HG03039 (cell line): ENCODE data around the gene ENDOG.
"Not testable (repeated sequence)": the region's sequence is repeated elsewhere in the genome, so short reads cannot be mapped to it uniquely, and the experiment has no call there.

Experiments
- ATAC-seq: cut with Tn5 transposase; IDR thresholded peaks from one replicate; pipeline ENCODE4 v1.9.1; 2021; ENCODE audit warnings: mild to moderate bottlenecking, moderate library complexity; ENCODE audit not compliant: unreplicated experiment

The ENDOG gene

DNA sequence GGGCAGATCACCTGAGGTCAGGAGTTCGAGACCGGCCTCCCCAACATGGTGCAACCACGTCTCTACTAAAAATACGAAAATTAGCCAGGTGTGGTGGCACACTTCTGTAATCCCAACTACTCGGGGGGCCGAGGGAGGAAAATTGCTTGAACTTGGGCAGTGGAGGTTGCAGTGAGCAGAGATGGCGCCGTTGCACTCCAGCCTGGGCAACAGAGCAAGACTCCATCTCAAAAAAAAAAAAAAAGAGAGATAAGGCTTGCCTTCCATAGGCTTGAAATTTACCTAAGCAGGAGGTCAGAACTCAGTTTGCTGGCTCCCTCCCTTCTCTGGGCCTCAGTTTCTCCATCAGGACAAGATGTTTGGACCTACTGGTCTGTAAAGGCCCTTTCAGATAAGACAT lies 10.0 kb downstream of the ENDOG start:
- no peak for ATAC-seq

DNA sequence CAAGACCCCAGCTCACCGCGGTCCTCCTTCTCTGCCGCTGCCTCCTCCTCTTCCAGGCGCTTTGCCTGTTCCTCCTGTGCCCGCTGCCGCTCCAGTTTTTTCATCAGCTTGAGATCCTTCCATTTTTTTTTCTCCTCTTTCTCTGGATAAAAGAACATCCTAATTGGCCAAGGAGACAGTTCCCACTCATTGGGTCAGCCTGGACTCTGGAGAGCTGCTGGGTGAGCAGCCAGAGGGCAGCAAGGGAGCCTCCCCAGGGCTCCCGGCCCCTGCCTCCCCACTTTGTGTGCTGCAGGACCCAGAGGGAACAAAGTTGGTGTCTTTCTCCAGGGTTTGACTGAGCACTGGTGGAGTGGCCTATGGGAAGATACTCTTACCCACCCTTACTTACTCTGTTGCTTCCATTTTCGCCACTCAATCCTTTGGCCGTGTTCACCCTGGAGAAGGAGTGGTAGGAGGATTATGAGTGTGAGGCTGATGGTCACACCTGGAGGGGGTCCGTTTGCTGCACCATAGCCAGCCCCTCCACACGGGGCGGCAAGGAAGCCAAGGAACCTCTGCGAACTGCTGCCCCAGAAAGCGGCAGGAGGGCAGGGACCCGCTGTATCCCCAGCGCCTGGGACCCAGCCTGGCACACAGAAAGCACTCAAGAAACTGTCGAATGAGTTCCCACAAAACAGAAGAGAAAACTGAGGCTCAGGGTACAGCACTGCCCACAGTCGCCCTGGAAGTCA lies 10.6 kb downstream of the ENDOG start:
- ATAC-seq, result no peak

DNA sequence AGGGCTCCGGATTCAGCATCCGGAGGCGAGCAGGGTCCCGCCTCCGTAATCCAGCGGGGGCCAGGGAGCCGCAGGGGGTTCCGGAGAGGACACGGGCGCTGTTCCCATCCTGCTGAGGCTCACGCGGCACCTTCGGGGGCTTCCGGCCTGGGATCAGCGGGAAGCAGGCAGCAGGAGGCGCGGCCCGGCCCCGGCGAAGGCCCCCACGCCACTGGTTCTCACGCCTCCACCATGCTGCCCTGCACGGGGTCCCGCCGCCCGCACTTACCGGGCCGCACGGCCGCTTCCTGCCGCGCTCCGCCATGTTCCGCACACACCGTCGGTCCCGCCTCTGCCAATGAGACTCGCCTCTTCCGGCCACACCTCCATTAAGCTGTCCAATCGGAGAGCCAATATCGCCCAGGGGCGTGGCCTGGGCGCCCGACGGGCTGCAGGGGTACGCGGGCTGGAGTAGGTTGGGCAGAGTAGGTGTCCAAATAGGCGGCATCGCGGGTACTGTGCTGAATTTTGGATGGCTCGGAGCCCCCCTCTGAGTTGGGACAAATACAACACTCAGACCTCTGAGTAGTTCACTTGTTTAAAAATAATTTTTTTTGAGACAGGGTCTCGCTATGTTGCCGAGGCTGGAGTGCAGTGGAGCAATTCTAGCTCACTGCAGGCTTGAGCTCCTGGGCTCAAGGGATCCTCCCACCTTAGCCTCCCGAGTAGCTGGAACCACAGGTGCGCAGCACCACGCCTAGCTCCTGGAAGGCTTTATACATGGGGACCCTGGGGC lies 11.4 kb downstream of the ENDOG start, which contains the start of gene SPOUT1:
Gene SPOUT1, minus strand, starts transcription at position 318 of the 775 bp plus-strand sequence. Its CDS starts 14 bp downstream, at position 304.
- ATAC-seq, result peak; percentile 91

DNA sequence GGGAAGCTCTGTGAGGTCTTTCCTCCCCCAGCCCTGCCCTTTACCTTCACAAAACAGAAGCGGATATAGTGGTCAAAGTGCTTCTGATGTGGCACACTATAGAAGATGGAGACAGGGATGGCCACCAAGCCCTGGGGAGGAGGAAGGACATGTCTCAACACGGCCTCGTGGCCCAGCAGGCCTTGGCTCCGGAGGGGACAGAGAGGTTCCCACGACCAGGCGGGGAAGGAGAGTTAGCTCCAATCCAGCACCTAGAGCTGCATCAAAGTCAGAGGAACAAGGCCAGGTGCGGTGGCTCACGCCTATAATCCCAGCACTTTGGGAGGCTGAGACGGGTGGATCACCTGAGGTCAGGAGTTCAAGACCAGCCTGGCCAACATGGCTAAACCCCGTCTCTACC lies 15.4 kb downstream of the ENDOG start:
- no peak for ATAC-seq

DNA sequence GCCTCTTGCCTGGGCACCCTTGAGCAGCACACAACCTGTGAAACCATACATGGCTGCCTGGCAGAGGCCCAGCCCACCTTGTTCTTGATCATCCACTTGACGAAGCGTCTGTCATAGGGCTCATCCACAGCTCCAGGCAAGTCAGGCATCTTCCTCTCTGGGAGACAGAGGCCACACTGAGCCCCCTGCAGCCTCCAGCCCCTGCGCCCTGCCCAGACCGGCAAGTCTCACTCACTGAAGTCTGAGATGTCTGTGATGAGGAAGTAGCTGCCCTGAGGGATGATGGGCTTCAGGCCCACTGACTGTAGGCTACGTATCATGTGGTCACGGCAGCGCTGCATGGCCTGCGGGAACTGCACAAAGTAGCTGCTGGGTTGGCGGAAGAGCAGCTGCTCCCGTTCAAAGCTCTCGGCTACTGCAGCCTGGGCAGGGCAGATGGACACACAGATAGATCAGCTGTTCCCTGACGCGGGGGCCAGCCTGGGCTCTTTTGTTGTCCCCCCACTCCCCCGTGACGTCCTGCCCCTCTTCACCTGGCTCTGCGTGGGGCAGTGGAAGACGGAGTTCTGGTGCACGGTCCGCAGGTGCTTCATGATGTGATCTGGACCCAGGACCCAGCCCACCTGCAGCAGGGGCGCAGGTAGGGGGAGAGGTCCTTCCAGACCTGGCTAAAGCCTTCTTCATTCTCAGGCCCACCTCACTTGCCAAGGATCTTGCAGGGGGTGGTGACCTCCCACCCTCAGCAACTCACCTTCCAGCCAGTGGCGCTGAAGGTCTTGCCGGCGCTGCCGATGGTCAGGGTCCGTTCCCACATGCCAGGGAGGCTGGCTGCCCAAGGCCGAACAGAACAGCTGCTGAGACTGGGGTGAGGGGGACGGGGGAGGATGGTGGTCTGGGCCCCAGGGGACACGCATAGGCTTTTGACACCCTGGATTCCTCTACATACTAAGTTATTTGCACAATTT lies 17.2 kb downstream of the ENDOG start:
- no peak for ATAC-seq

DNA sequence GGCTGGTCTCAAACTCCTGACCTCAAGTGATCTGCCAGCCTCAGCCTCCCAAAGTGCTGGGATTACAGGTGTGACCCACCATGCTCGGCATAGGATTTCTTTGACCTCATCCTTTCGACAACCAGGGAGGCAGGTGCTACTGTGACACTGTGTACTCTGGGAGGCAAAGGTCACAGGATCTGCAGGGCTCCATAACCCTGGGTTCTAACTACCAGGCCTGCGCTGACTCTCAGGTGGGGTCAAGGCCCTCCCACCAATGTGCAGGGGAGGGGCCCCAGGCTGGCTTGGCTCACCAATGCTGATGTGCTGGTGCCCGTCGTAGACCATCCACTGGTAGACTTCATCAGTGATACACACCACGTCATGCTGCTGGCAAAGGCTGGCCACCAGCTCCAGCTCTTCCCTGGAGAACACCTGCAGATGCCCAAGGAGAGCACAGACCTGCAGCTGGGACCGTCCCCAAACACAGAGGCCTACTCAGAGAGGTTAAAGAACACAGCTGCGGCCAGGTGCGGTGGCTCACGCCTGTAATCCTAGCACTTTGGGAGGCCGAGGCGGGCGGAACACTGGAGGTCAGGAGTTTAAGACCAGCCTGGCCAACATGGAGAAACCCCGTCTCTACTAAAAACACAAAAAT lies 18.3 kb downstream of the ENDOG start:
- ATAC-seq, result no peak

DNA sequence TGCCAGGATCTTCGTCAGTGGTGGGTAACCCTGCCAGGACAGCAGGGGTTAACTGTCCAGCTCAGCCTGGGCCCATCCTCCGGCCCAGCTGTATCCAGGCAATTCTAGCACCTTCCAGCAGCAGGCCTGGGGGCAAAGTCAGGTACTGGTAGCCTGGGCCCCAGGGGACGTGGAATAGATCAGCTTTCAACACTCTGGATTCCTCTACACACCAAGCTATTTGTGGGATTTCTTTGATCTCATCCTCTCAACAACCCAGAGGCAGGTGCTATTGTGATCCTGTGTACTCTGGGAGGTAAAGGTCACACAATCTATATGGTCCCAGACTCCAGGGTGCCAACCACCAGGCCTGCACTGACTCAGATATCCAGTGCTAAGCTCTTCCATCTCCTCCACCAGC lies 20.0 kb downstream of the ENDOG start:
- ATAC-seq, result no peak

DNA sequence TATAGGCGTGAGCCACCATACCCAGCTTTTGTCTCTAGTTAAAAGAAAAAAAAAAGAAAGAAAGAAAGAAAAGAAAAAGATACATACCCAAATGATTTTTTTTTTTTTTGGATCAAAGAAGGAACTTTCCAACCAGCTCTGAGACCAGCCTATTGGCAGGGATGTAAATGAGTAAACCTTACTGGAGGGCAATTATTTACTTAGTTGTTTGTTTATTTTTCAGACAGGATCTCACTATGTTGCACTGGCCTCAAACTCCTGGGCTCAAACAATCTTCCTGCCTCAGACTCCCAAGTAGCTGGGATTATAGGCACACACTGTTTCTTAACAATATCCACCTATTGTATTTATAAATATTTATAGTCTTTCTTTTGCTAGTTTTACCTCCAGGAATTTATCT lies 22.2 kb downstream of the ENDOG start:
- ATAC-seq, result no peak

DNA sequence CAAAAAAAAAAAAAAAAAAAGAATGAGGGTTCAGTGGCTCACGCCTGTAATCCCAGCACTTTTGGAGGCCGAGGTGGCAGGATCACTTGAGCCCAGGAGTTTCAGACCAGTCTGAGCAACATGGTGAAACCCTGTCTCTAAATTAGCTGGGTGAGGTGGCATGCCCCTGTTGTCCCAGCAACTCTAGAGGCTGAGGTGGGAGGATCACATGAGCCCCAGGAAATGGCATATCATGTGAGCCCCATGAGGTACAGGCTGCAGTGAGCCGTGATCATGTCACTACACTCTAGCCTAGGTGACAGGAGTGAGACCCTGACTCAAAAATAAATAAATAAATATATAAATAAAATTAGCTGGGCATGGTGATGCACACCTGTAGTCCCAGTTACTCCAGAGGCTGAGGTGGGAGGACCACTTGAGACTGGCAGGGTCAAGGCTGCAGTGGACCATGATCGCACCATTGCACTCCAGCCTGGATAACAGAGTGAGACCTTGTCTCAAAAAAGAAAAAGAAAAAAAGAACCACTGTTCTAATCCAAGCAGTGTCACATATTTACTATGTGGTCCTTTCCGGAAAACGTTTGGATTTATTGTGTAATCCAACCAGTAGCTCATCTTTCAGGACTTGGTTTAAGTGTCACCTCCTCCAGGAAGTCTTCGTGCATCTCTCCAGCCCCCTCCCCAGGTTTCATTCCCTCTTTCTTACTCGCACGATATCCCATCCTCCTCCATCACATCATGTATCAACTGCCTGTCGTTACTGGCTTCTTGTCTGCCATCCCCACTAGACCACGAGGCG lies 23.6 kb downstream of the ENDOG start:
- ATAC-seq, result no peak

DNA sequence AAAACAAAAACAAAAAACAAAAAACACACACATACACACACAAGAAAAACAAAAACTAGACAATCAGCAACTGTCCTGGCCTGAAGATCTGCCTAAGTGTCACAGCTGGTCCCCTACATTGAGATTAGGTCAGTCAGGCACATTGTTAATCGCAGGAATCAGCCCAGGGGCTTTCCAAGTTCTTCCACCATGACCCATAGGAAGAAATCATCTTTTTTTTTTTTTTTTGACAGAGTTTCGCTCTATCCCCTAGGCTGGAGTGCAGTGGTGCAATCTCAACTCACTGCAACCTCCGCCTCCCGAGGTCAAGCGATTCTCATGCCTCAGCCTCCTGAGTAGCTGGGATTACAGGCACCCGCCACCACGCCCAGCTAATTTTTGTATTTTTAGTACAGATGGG lies 24.9 kb downstream of the ENDOG start:
- ATAC-seq, result not testable (repeated sequence)

DNA sequence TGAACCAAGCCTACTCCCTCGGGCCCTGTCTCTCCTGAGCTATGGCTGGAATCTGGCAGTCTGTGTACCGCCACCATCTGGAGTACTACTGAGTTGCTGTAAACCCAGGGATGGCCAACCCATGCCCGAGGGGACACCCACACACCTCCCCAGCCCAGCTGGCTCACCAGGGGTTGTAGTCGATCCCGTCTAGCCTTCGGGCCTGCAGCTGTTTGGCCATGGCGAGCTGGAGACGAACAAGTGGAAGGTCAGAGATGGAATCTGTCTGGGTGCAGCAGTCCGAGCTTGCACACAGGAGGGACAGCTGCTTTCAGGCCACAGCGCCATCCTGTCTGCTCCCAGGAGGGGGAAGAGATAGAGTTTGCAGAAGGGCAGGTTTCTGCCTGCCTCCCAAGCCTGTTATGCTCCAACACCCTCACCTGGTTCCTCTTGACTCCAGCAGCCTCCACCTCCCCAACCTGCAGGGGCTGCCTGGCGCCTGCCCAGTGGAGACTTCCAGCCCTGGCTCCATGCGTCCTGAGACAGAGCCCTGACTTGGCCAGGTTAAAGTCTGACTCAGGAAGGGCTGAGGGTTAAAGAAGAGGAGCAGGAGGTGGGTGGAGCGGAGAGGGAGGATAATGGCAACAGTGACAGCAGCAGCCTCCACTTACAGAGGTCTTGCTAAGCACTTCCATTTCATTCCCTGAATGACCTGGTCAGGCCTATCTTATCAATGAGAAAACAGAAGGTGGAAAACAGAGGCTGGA lies 27.1 kb downstream of the ENDOG start:
- ATAC-seq, result no peak

DNA sequence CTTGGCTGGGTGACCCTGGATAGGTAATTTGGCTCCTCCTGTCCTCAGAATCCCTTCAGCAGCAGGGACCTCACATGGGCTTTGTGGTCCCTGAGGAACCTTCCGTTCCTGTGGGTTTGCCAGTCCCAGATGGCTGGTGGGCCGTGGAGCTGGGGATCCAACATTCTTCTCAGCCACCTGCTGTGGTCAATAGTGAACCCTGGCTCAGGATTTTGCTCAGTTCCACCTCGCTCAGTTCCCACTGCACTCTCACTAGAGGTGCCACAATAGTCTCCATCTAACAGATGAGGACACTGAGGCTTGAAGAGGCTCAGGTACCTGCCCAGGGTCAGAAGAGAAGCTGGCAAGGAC lies 28.4 kb downstream of the ENDOG start:
- ATAC-seq, result no peak

DNA sequence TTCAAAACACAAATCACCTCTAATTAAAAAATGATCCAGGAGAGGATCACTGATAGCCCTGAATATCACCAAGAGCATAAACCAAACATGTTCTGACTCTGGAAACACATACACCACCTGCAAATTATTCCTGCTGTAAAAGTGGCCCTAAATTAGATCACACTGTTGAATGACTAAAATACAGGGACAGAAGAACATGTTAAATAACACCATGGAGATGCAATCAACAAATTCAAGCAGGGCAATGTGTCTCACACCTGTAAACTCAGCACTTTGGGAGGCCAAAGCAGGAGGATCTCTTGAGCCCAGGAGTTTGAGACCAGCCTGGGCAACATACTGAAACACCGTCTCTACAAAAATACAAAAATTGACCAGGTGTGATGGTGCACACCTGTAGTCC lies 29.5 kb downstream of the ENDOG start:
- ATAC-seq, result no peak

DNA sequence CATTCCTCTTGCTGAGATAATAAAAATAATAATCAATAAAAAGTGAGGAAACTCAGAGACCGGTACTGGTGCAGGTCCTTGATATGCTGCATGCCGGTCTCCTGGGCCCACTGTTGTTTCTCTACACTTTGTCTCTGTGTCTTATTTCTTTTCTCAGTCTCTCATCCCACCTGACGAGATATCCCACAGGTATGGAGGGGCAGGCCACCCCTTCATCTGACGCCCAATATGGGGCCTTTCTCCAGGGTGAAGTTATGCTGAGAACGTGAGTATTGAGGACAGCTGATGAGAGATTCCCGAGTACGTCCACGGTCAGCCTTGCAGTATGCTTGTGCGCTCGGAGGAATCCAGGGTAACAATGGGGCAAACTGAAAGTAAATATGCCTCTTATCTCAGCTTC lies 32.7 kb downstream of the ENDOG start:
- ATAC-seq, result not testable (repeated sequence)

DNA sequence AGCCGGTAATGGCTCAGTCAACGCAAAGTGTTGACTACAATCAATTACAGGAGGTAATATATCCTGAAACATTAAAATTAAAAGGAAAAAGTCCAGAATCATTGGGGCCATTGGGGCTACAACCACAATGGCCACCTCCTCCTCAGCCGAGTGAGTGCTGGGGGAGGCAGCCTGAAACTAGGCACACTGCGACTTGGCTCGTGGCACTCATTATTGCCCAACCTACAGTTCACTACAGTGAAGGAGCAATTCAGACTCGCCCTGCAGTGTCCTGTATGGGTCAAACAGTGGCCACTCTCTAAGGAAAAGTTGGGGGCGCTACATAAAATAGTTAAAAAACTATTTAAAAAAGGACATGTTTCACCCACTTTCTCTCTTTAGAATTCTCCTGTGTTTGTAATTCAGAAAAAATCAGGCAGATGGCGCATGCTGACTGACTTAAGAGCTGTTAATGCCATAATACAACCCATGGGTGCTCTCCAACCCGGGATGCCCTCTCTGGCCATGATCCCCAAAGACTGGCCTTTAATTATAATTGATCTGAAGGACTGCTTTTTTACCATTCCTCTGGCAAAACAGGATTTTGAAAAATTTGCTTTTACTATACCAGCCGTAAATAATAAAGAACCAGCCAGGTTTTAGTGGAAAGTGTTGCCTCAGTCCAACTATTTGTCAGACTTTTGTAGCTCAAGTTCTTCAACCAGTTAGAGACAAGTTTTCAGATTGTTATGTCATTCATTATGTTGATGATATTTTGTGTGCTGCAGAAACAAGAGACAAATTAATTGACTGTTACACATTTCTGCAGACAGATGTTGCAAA lies 33.7 kb downstream of the ENDOG start:
- ATAC-seq, result not testable (repeated sequence)

DNA sequence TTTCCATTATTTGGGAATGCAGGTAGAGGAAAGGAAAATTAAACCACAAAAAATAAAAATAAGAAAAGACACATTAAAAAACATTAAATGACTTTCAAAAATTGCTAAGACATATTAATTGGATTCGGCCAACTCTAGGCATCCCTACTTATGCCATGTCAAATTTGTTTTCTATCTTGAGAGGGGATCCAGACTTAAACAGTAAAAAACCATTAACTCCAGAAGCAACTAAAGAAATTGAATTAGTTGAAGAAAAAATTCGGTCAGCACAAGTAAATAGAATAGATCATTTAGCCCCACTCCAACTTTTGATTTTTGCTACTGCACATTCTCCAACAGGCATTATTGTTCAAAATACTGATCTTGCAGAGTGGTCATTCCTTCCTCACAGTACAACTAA lies 34.3 kb downstream of the ENDOG start:
- ATAC-seq, result not testable (repeated sequence)

DNA sequence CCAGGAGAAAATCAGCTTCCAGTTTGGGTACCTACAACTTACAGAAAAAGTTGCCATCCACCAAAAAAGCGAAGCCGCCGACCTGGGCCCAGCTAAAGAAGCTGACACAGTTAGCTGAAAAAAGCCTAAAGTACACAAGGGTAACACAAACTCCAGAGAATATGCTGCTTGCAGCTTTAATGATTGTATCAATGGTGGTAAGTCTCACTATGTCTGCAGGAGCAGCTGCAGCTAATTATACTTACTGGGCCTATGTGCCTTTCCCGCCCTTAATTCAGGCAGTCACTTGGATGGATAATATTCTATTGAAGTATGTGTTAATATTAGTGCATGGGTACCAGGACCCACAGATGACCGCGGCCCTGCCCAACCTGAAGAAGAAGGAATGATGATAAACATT lies 36.2 kb downstream of the ENDOG start:
- not testable (repeated sequence) for ATAC-seq

DNA sequence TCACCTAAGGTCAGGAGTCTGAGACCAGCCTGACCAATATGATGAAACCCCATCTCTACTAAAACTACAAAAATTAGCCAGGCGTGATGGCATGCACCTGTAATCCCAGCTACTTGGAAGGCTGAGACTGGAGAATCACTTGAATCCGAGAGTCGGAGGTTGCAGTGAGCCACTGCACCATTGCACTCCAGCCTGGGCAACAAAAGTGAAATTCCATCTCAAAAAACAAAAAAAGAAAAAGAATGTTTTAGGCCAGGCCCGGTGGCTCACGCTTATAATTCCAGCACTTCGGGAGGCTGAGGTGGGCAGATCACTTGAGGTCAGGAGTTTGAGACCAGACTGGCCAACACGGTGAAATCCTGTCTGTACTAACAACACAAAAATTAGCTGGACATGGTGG lies 40.2 kb downstream of the ENDOG start:
- ATAC-seq, result not testable (repeated sequence)
